HFF-Myc (cell line): Measurements from ENCODE around the gene RASGRP4.
"Not testable (repeated sequence)": the region's sequence is repeated elsewhere in the genome, so short reads cannot be mapped to it uniquely, and the experiment has no call there.

Source experiments
- DNase-seq: peaks from one replicate; pipeline ENCODE4 v3.0.0-alpha.2; 2011; ENCODE audit warnings: low read depth; ENCODE audit errors: extremely low read depth
- H3K4me3 ChIP-seq: replicated peaks from 2 replicates; pipeline ENCODE4 v1.5.1; 2011; ENCODE audit warnings: low read depth, mild to moderate bottlenecking, control low read depth, low read length
- TF ChIP-seq, protein P1 (sequence below): IDR thresholded peaks from 2 replicates; pipeline ENCODE4 v1.5.1; 2012; ENCODE audit warnings: mild to moderate bottlenecking, low read depth, low read length, control low read depth; ENCODE audit errors: missing control alignments

The RASGRP4 gene, protein sequence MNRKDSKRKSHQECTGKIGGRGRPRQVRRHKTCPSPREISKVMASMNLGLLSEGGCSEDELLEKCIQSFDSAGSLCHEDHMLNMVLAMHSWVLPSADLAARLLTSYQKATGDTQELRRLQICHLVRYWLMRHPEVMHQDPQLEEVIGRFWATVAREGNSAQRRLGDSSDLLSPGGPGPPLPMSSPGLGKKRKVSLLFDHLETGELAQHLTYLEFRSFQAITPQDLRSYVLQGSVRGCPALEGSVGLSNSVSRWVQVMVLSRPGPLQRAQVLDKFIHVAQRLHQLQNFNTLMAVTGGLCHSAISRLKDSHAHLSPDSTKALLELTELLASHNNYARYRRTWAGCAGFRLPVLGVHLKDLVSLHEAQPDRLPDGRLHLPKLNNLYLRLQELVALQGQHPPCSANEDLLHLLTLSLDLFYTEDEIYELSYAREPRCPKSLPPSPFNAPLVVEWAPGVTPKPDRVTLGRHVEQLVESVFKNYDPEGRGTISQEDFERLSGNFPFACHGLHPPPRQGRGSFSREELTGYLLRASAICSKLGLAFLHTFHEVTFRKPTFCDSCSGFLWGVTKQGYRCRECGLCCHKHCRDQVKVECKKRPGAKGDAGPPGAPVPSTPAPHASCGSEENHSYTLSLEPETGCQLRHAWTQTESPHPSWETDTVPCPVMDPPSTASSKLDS

DNA sequence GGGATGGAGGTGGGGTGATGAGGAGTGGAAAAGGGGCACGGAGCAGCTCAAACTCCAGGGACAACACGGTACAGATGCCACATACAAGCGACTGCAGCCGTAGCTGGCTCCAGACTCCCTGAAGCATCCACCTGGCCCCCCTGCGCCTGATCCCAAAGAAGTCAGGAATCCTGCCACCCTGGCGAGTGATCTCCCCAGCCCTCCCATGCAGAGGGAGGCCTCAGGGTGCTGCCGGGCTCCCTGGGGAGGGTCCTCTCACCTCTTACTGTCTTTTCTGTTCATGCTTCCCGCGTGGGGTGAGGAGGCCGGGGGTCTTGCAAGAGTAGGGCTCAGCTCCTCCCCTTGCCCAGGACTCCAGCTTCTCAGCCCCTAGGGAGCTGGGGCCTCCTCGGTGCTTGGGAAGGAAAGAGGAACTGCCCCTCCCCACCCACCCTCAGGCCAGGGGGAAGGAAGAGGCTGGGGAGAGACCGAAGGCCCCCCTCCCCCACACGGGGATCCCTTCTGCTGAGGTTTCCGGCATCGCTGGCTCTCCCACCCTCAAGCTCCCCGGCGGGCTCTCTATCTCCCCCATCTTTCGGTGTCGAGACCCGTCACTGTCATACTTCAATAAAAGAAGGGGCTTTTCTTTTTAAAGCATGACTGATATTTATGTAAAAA is at the start of gene RASGRP4:
RASGRP4 (minus strand) TSS at position 410 of the 657 bp plus-strand sequence; CDS start at position 282, 128 bp downstream.
- TF ChIP-seq, protein P1, sequence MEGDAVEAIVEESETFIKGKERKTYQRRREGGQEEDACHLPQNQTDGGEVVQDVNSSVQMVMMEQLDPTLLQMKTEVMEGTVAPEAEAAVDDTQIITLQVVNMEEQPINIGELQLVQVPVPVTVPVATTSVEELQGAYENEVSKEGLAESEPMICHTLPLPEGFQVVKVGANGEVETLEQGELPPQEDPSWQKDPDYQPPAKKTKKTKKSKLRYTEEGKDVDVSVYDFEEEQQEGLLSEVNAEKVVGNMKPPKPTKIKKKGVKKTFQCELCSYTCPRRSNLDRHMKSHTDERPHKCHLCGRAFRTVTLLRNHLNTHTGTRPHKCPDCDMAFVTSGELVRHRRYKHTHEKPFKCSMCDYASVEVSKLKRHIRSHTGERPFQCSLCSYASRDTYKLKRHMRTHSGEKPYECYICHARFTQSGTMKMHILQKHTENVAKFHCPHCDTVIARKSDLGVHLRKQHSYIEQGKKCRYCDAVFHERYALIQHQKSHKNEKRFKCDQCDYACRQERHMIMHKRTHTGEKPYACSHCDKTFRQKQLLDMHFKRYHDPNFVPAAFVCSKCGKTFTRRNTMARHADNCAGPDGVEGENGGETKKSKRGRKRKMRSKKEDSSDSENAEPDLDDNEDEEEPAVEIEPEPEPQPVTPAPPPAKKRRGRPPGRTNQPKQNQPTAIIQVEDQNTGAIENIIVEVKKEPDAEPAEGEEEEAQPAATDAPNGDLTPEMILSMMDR = no peak
- H3K4me3 ChIP-seq = no peak within 1 kb of the TSS
- DNase-seq = no peak

DNA sequence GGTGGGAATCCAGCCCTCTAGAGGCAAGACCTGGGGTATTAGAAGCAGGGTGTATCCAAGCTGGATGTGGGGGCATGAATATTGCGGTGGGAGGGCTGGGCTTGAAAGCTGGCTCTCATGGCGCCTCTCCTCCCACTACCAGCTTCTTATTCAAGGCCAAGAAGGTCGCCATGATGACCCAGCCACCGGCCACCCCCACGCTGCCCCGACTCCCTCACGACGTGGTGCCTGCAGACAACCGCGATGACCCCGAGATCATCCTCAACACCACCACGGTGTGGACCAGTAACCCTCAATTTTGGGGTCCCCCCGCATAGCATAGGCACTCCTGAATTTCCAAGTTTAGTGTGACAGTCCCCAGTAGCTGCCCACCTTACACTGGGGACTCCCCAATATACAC is 49.2 kb upstream of the RASGRP4 start:
- H3K4me3 ChIP-seq = no peak overlapping the region
- DNase-seq = no peak
- TF ChIP-seq, protein P1 = no peak

DNA sequence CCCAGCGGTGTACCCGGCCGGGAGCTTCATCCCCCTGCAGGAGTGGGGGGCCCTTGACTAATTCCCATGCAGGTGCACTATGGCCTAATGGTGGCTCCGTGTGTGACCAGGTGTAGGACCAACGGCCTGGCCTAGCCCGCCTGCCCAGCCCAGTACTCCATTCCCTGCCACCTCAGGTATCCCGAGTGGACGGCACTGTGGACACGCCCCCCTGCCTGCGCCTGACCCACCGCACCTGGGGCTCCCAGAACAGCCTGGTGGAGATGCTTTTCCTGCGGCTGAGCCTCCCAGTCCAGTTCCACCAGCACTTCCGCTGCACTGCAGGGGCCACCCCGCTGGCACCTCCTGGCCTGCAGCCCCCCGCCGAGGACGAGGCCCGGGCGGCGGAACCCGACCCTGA is 47.2 kb upstream of the RASGRP4 start:
- H3K4me3 ChIP-seq = no peak overlapping the region
- DNase-seq = no peak
- TF ChIP-seq, protein P1 = no peak

DNA sequence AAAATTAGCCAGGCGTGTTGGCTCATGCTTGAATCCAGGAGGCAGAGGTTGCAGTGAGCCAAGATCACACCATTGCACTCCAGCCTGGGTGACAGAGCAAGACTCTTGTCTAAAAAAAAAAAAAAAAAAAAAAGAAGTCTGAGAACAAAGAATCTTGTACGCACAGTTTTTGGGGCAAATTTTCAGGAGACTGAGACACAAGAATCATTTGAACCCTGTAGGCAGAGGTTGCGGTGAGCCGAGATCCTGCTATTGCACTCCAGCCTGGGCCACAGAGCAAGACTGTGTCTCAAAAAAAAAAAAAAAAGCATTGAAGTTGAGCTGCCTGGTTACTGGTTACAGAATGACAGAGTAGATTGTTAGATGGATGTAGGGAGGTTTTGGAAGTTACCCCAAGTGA is 46.7 kb upstream of the RASGRP4 start:
- not testable (repeated sequence) for DNase-seq

DNA sequence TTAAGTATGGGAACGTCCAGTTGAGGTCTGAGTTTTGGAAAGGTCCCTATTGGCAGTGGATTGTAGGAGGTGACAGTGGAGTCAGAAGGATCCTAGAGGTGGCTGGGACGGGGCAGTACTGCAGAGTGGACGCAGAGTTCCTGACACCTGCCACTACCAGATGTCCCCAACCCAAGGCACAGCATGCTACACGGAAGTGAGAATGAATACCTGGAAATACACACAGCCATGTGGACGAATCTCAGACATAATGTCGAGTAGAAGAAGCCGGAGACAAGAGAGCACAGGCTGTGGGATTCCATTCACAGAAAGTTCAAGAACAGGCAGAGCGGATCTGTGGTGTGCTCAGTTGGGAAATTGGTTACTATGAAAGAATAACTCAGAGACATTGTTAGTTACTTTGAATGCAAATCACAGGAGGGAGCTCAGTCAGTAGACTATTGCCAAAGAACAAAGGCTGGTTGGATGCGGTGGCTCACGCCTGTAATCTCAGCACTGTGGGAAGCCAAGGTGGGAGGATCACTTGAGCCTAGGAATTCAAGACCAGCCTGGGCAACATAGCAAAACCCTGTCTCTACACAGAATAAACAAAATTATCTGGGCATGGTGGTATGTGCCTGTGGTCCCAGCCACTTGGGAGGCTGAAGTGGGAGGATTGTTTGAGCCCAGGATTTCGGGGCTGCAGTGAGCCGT is 44.9 kb upstream of the RASGRP4 start:
- no peak for DNase-seq

More for the DNA sequence above, 46.7 kb upstream of the RASGRP4 start:
- H3K4me3 ChIP-seq = not testable (repeated sequence)

DNA sequence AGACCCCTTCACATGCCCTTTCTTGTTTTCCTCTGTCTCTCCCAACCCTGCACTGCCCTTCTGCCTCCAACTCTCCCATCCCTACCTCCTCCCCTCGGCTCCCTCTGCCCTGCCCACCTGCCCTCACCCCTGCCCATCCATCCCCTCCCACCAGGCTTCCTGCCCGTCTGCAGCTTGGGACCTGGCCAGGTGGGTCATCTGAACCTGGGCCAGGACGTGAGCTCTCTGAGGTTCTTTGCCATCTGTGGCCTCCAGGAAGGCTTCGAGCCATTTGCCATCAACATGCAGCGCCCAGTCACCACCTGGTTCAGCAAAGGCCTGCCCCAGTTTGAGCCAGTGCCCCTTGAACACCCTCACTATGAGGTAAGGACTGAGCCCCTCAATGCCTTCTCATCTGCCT is 43.1 kb upstream of the RASGRP4 start:
- H3K4me3 ChIP-seq = no peak overlapping the region
- TF ChIP-seq, protein P1 = no peak
- DNase-seq = no peak

More for the DNA sequence above, 44.9 kb upstream of the RASGRP4 start:
- TF ChIP-seq, protein P1 = no peak
- no peak overlapping the region for H3K4me3 ChIP-seq
